Skeletal muscle cell (primary cell): ENCODE measurements around the gene CHST9.
"Not testable (repeated sequence)": the region's sequence is repeated elsewhere in the genome, so short reads cannot be mapped to it uniquely, and the experiment has no call there.

ENCODE experiments used
- DNase-seq: peaks from one replicate; pipeline ENCODE4 v3.0.0-alpha.2; 2010; ENCODE audit warnings: low read depth
- H3K4me3 ChIP-seq: 2 replicates; pipeline ENCODE4 v1.5.1; 2011; ENCODE audit warnings: low read depth, mild to moderate bottlenecking, control low read depth, low read length, moderate library complexity

Gene CHST9

GRCh38 chr18:27185025-27185763 lies at the start of gene CHST9:
TSS of gene CHST9 (minus strand) at chr18:27185308. CDS start at chr18:27142809, 42,499 bp downstream.
- no peak within 1 kb of the TSS for H3K4me3 ChIP-seq

GRCh38 chr18:27232355-27232754 lies 47.2 kb upstream of the CHST9 start:
- not testable (repeated sequence) for H3K4me3 ChIP-seq, DNase-seq

More at GRCh38 chr18:27185025-27185763, at the start of gene CHST9:
- DNase-seq, result no peak

GRCh38 chr18:27231671-27232070 lies 46.6 kb upstream of the CHST9 start:
- H3K4me3 ChIP-seq, DNase-seq: not testable (repeated sequence)

GRCh38 chr18:27231221-27231620 lies 46.1 kb upstream of the CHST9 start:
- not testable (repeated sequence) for H3K4me3 ChIP-seq, DNase-seq

- H3K4me3 ChIP-seq, result no peak overlapping the region
- no peak for DNase-seq
Measured at GRCh38 chr18:27227721-27228120, 42.6 kb upstream of the CHST9 start.

GRCh38 chr18:27226556-27227075 lies 41.5 kb upstream of the CHST9 start:
- DNase-seq, result no peak
- H3K4me3 ChIP-seq, result no peak overlapping the region

- DNase-seq, result no peak
Measured at GRCh38 chr18:27225947-27226481, 40.9 kb upstream of the CHST9 start.

GRCh38 chr18:27223526-27224291 lies 38.6 kb upstream of the CHST9 start:
- DNase-seq, result no peak
- no peak overlapping the region for H3K4me3 ChIP-seq

More at GRCh38 chr18:27225947-27226481, 40.9 kb upstream of the CHST9 start:
- H3K4me3 ChIP-seq, result no peak overlapping the region

GRCh38 chr18:27214831-27215230 lies 29.7 kb upstream of the CHST9 start:
- DNase-seq, result no peak
- H3K4me3 ChIP-seq, result no peak overlapping the region

- no peak for DNase-seq
- no peak overlapping the region for H3K4me3 ChIP-seq
Measured at GRCh38 chr18:27213123-27213717, 28.1 kb upstream of the CHST9 start.

- DNase-seq, result no peak
- no peak overlapping the region for H3K4me3 ChIP-seq
Measured at GRCh38 chr18:27211569-27211968, 26.5 kb upstream of the CHST9 start.

GRCh38 chr18:27206411-27206810 lies 21.3 kb upstream of the CHST9 start:
- H3K4me3 ChIP-seq, result no peak overlapping the region
- no peak for DNase-seq

GRCh38 chr18:27202741-27203140 lies 17.6 kb upstream of the CHST9 start:
- no peak overlapping the region for H3K4me3 ChIP-seq
- no peak for DNase-seq

GRCh38 chr18:27198036-27198435 lies 12.9 kb upstream of the CHST9 start:
- DNase-seq, result no peak
- H3K4me3 ChIP-seq, result no peak overlapping the region

GRCh38 chr18:27188309-27188708 lies 3.2 kb upstream of the CHST9 start:
- DNase-seq, result no peak
- no peak overlapping the region for H3K4me3 ChIP-seq

GRCh38 chr18:27185897-27186296 lies 789 bp upstream of the CHST9 start:
- no peak overlapping the region for H3K4me3 ChIP-seq
- no peak for DNase-seq

- H3K4me3 ChIP-seq, result no peak overlapping the region
- DNase-seq, result no peak
Measured at GRCh38 chr18:27184115-27185024, 738 bp downstream of the CHST9 start.

- no peak overlapping the region for H3K4me3 ChIP-seq
- no peak for DNase-seq
Measured at GRCh38 chr18:27181726-27182125, 3.4 kb downstream of the CHST9 start.

GRCh38 chr18:27178424-27178823 lies 6.7 kb downstream of the CHST9 start:
- H3K4me3 ChIP-seq, result no peak overlapping the region
- no peak for DNase-seq
